ENCODE measurements around the gene PDCD4.

The PDCD4 gene

GRCh38 chr10:110932505-110933180 is 60.9 kb downstream of the PDCD4 start:
- Mint-ChIP-seq H3K4me1 (ENCODE audit: low read depth) (peaks cover 28% of the 10 kb centered on the region), H3K9me3 (no peaks in the 10 kb centered on the region), H3K27ac (no peak overlapping the region), H3K27me3 (no peaks in the 10 kb centered on the region), H3K4me3 (no peak overlapping the region), H3K36me3 (ENCODE audit: low read depth) (peaks cover 15% of the 10 kb centered on the region)

DNA sequence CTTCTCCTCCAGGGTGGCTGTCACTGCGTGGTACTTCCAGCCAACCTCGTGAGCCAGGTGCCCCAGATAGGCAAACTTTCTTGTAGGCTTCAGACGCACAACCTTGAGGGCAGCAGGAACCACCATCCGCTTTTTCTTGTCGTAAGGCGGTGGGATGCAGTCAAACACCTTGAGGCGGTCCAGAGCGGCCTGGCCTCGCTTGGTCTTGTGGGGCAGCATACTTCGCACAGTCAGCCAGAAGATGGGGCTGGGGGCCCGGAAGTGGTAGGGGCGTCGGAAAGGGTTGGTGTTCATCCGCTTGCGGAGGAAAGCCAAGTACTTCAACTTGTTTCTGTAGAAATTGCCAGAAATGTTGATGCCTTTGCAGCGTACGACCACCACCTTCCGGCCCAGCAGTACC is 65.0 kb downstream of the PDCD4 start:
- Mint-ChIP-seq H3K4me1 (ENCODE audit: low read depth) (peaks cover 31% of the 10 kb centered on the region), H3K4me3 (no peak overlapping the region), H3K36me3 (ENCODE audit: low read depth) (peaks cover 40% of the 10 kb centered on the region), H3K27me3 (no peaks in the 10 kb centered on the region), H3K9me3 (no peaks in the 10 kb centered on the region), H3K27ac (no peak overlapping the region)

DNA sequence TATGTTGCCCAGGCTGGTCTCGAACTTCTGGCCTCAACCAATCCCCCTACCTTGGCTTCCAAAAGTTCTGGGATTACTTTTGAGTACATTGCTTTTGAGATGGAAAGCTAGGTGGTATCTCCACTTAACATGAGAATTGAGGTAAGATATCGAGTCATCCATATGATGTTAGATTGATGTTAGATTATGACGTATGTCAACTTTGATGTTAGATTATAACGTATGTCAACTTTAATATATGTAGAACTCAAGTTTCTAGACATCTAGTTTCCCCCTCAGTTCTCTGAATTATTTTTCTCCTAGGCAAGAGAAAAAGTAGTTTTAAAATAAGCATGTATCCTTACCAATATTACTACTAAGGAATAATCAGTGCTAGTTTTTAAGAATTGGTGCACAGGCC is 67.7 kb downstream of the PDCD4 start:
- no peak overlapping the region for H3K27ac Mint-ChIP-seq
- H3K4me3 Mint-ChIP-seq = no peak overlapping the region
- peaks cover 5% of the 10 kb centered on the region for H3K9me3 Mint-ChIP-seq
- H3K36me3 Mint-ChIP-seq (ENCODE audit: low read depth) = peaks cover 65% of the 10 kb centered on the region
- no peaks in the 10 kb centered on the region for H3K27me3 Mint-ChIP-seq
- H3K4me1 Mint-ChIP-seq (ENCODE audit: low read depth) = peaks cover 37% of the 10 kb centered on the region

- peaks cover 53% of the 10 kb centered on the region for H3K4me1 Mint-ChIP-seq (ENCODE audit: low read depth)
- no peak overlapping the region for H3K4me3 Mint-ChIP-seq
- H3K9me3 Mint-ChIP-seq = peaks cover 12% of the 10 kb centered on the region
- H3K36me3 Mint-ChIP-seq (ENCODE audit: low read depth) = peaks cover 83% of the 10 kb centered on the region
- H3K27me3 Mint-ChIP-seq = no peaks in the 10 kb centered on the region
- no peak overlapping the region for H3K27ac Mint-ChIP-seq
These were observed 73.2 kb downstream of the PDCD4 start for GRCh38 chr10:110944792-110945396.

DNA sequence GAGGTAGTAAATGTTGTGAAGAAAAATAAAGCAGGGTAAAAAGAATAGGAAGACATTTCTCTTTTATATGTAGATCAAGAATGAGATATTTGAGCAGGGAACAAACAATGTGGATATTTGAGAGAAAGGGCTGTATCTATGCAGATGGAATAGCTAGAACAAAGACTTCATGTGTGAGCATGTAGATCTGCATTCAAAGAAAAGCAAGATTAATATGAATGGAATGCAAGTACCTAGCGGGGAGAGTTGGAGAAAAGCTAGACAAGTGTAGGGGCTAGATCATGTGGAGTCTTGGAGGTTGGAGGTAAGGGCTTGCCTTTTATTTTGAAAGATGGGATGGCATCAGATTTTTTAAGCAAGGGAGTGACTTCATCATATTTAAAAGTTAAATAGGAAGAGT is 74.8 kb downstream of the PDCD4 start:
- H3K4me1 Mint-ChIP-seq (ENCODE audit: low read depth) = peaks cover 49% of the 10 kb centered on the region
- no peaks in the 10 kb centered on the region for H3K27me3 Mint-ChIP-seq
- H3K9me3 Mint-ChIP-seq = peaks cover 12% of the 10 kb centered on the region
- H3K27ac Mint-ChIP-seq = no peak overlapping the region
- H3K36me3 Mint-ChIP-seq (ENCODE audit: low read depth) = peaks cover 76% of the 10 kb centered on the region
- no peak overlapping the region for H3K4me3 Mint-ChIP-seq

DNA sequence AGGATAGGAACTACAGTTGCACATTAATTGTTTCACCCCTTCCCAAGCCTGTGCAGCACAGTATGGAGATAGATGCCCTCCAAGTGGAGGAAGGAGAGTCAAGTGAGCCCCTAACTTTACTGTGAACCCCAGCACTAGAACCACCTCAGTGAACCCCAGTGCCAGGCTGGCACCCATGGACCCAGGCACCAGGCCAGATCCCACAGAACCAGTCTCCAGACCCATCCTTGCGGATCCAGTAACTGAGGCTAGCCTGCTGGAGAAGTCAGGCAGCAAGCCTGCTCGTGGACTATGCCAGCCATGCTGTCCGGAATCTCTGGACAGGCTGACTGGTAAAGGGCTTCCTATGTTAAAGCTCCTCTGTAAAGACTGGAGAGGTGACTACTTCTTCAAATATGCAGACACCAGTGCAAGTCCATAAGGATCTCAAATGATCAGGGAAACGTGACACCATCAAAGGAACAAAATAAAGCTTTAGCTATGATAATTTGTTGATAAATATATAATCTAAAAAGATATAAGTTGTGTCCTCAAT is 75.4 kb downstream of the PDCD4 start:
- Mint-ChIP-seq H3K4me3 (no peak overlapping the region), H3K27ac (no peak overlapping the region), H3K27me3 (no peaks in the 10 kb centered on the region), H3K4me1 (ENCODE audit: low read depth) (peaks cover 49% of the 10 kb centered on the region), H3K9me3 (peaks cover 12% of the 10 kb centered on the region), H3K36me3 (ENCODE audit: low read depth) (peaks cover 73% of the 10 kb centered on the region)

All from stimulated activated naive CD8-positive, alpha-beta T cell treated with anti-CD3 and anti-CD28 coated beads, Interleukin-15, Interleukin-2, amounts not matched to agents 100 ng/mL and 50 ng/mL, for 24 hours (primary cell).